ENCODE data around the gene PLS3. TPM values are rescaled to one million over a fixed set of nuclear protein-coding genes. Genes with fewer than 3 reads are reported as not detected.

PLS3 gene, protein sequence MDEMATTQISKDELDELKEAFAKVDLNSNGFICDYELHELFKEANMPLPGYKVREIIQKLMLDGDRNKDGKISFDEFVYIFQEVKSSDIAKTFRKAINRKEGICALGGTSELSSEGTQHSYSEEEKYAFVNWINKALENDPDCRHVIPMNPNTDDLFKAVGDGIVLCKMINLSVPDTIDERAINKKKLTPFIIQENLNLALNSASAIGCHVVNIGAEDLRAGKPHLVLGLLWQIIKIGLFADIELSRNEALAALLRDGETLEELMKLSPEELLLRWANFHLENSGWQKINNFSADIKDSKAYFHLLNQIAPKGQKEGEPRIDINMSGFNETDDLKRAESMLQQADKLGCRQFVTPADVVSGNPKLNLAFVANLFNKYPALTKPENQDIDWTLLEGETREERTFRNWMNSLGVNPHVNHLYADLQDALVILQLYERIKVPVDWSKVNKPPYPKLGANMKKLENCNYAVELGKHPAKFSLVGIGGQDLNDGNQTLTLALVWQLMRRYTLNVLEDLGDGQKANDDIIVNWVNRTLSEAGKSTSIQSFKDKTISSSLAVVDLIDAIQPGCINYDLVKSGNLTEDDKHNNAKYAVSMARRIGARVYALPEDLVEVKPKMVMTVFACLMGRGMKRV
- total RNA-seq = 176 and 310 TPM in 2 replicates

GRCh38 chrX:115560978-115561604, at the start of gene PLS3:
PLS3 (plus strand) TSS chrX:115561174; CDS start chrX:115610251, 49,077 bp downstream.

Measured in smooth muscle cell of trachea (primary cell).